Liver (tissue), 9 donors: Measurements from ENCODE around the gene CHN1. TPM values are rescaled to one million over a fixed set of nuclear protein-coding genes. Genes with fewer than 3 reads are reported as not detected.

Experiments used
- DNase-seq: peaks from one replicate; pipeline ENCODE4 v3.0.0-alpha.2; 2017; ENCODE audit warnings: low spot score
- H3K27ac ChIP-seq, 2 donors: one replicate each; pipeline ENCODE4 v1.7.0; 2013; ENCODE audit warnings: inconsistent platforms in 2 of 2, low read length in 2 of 2, control low read depth in 1 of 2, low read depth in 1 of 2, mild to moderate bottlenecking in 1 of 2
- H3K27me3 ChIP-seq, 4 donors: one replicate each; pipeline versions ENCODE4 v1.6.1 to v1.7.0; 2013; ENCODE audit warnings: low read length in 3 of 4, inconsistent platforms in 1 of 4, mild to moderate bottlenecking in 1 of 4, moderate library complexity in 1 of 4; ENCODE audit not compliant: control insufficient read depth in 4 of 4, insufficient read depth in 4 of 4
- H3K36me3 ChIP-seq, 4 donors: one replicate each; pipeline versions ENCODE4 v1.6.1 to v1.7.0; 2013; ENCODE audit warnings: low read length in 3 of 4, mild to moderate bottlenecking in 3 of 4, low read depth in 1 of 4, moderate library complexity in 1 of 4; ENCODE audit not compliant: control insufficient read depth in 4 of 4, insufficient read depth in 3 of 4
- H3K4me1 ChIP-seq, 4 donors: one replicate each; pipeline versions ENCODE4 v1.6.1 to v1.7.0; 2013; ENCODE audit warnings: low read length in 3 of 4, mild to moderate bottlenecking in 3 of 4, moderate library complexity in 1 of 4; ENCODE audit not compliant: control insufficient read depth in 4 of 4, insufficient read depth in 4 of 4
- H3K4me3 ChIP-seq, 3 donors: one replicate each; pipeline versions ENCODE4 v1.6.1 to v1.7.0; 2013; ENCODE audit warnings: low read length in 3 of 3, control low read depth in 1 of 3, low read depth in 1 of 3, mild to moderate bottlenecking in 1 of 3
- H3K9ac ChIP-seq, 2 donors: one replicate each; pipeline ENCODE4 v1.7.0; 2013; ENCODE audit warnings: low read length in 2 of 2, mild to moderate bottlenecking in 2 of 2, moderate library complexity in 2 of 2, control low read depth in 1 of 2, low read depth in 1 of 2
- H3K9me3 ChIP-seq, 4 donors: one replicate each; pipeline versions ENCODE4 v1.6.1 to v1.7.0; 2013; ENCODE audit warnings: low read length in 3 of 4; ENCODE audit not compliant: control insufficient read depth in 4 of 4
- CTCF ChIP-seq: fragments of 150-350 bp; IDR thresholded peaks from 2 replicates; pipeline ENCODE4 v1.5.1; 2017; ENCODE audit warnings: improper control_type of control experiment, low read depth, low read length; ENCODE audit not compliant: missing input control
- FOXA1 ChIP-seq: IDR thresholded peaks from 2 replicates; pipeline ENCODE4 v1.6.1; 2016; ENCODE audit warnings: antibody characterized with exemption
- FOXA2 ChIP-seq: IDR thresholded peaks from 2 replicates; pipeline ENCODE4 v1.6.1; 2016; ENCODE audit warnings: antibody characterized with exemption
- GABPA ChIP-seq, 2 donors: IDR thresholded peaks in 1 of 2; conservative IDR thresholded peaks in 1 of 2; 2 replicates each; pipeline ENCODE4 v1.6.1; 2016; ENCODE audit warnings: antibody characterized with exemption in 2 of 2, mild to moderate bottlenecking in 1 of 2, moderate library complexity in 1 of 2
- HNF4A ChIP-seq, 2 donors: conservative IDR thresholded peaks; 2 replicates each; pipeline ENCODE4 v1.6.1; 2016; ENCODE audit warnings: antibody characterized with exemption in 2 of 2, mild to moderate bottlenecking in 2 of 2
- HNF4G ChIP-seq: IDR thresholded peaks from 2 replicates; pipeline ENCODE4 v1.6.1; 2016; ENCODE audit warnings: antibody characterized with exemption
- JUND ChIP-seq, 2 donors: IDR thresholded peaks; 2 replicates each; pipeline ENCODE4 v1.6.1; 2016; ENCODE audit warnings: antibody characterized with exemption in 2 of 2
- MAX ChIP-seq: IDR thresholded peaks from 2 replicates; pipeline ENCODE4 v1.6.1; 2016; ENCODE audit warnings: antibody characterized with exemption
- NR2F2 ChIP-seq: IDR thresholded peaks from 2 replicates; pipeline ENCODE4 v1.6.1; 2016; ENCODE audit warnings: antibody characterized with exemption
- REST ChIP-seq: IDR thresholded peaks from 2 replicates; pipeline ENCODE4 v1.6.1; 2016; ENCODE audit warnings: antibody characterized with exemption, mild to moderate bottlenecking
- RXRA ChIP-seq, 2 donors: IDR thresholded peaks; 2 replicates each; pipeline ENCODE4 v1.6.1; 2017 to 2018; ENCODE audit warnings: antibody characterized with exemption in 2 of 2, mild to moderate bottlenecking in 1 of 2
- SP1 ChIP-seq: IDR thresholded peaks from 2 replicates; pipeline ENCODE4 v1.6.1; 2018; ENCODE audit warnings: antibody characterized with exemption, mild to moderate bottlenecking
- TAF1 ChIP-seq: conservative IDR thresholded peaks from 2 replicates; pipeline ENCODE4 v1.6.1; 2016; ENCODE audit warnings: antibody characterized with exemption, mild to moderate bottlenecking
- YY1 ChIP-seq: IDR thresholded peaks from 2 replicates; pipeline ENCODE4 v1.6.1; 2016; ENCODE audit warnings: antibody characterized with exemption, mild to moderate bottlenecking
- ZBTB33 ChIP-seq: IDR thresholded peaks from 2 replicates; pipeline ENCODE4 v1.6.1; 2016; ENCODE audit warnings: antibody characterized with exemption
- WGBS: extraction: QIAGEN DNeasy Blood & Tissue Kit; methylation state at CpG from one replicate; pipeline ENCODE4 v1.1.7; 2013; 5-methylcytosine and 5-hydroxymethylcytosine counted together
- polyA plus RNA-seq, 2 donors: library from polyadenylated mRNA; stranded (reverse) in 1 of 2; unstranded in 1 of 2; fragments of 200-250 nt in 1 of 2; fragments of >200 nt in 1 of 2; fragmentation: Nextera tagmentation in 1 of 2; extraction: Ambion mirVana in 1 of 2; gene quantifications; one replicate each; pipeline versions ENCODE4 v1.2.1 to v1.2.3, GENCODE V29; 2013 to 2015
- total RNA-seq, 2 donors: library from RNA; depleted of rRNA; stranded (reverse); fragments of >200 nt; gene quantifications; one replicate each; pipeline ENCODE4 v1.2.3, GENCODE V29; 2014
- donor health status: healthy.
- donor health status: healthy.
- donor health status: healthy.
- donor health status: healthy.
- donor health status: healthy.

CHN1 gene
- total and polyA plus RNA-seq, 4 donors: 0.66 to 1.6 (median 1.1) TPM

- H3K4me3 ChIP-seq: no peak overlapping the region
- no peak for TF ChIP-seq TAF1
- no peak for TF ChIP-seq FOXA2
- no peak for TF ChIP-seq REST
- TF ChIP-seq SP1: no peak
- no peak for TF ChIP-seq CTCF
- TF ChIP-seq HNF4G: no peak
- no peak for TF ChIP-seq HNF4A (conservative IDR thresholded peaks at IDR 0.05)
- TF ChIP-seq NR2F2: no peak
- no peak for TF ChIP-seq MAX
- no peak for TF ChIP-seq FOXA1
- TF ChIP-seq ZBTB33: no peak
- no peak for TF ChIP-seq RXRA (IDR thresholded peaks at IDR 0.05)
- TF ChIP-seq GABPA (IDR thresholded peaks at IDR 0.05 in 1 of 2, conservative IDR thresholded peaks at IDR 0.05 in 1 of 2): no peak
- H3K27ac ChIP-seq: no peak overlapping the region
- H3K9me3 ChIP-seq: no peaks in the 10 kb centered on the region
- WGBS: 59% methylated on average over 7 of the region's 7 CpGs
- no peaks in the 10 kb centered on the region for H3K4me1 ChIP-seq
- H3K27me3 ChIP-seq: peaks cover 0 to 2% (median 0%) of the 10 kb centered on the region in 4 donors
- no peaks in the 10 kb centered on the region for H3K36me3 ChIP-seq
- no peak for DNase-seq
- H3K9ac ChIP-seq: no peak overlapping the region
Measured at GRCh38 chr2:174792309-174793025, 212.7 kb downstream of the CHN1 start.

- Histone ChIP-seq H3K9ac (no peak overlapping the region), H3K9me3 (no peaks in the 10 kb centered on the region), H3K36me3 (no peaks in the 10 kb centered on the region), H3K27ac (no peak overlapping the region), H3K4me3 (no peak overlapping the region), H3K27me3 (peaks cover 0 to 2% (median 0%) of the 10 kb centered on the region in 4 donors), H3K4me1 (no peaks in the 10 kb centered on the region)
- TF ChIP-seq YY1 (no peak), JUND (IDR thresholded peaks at IDR 0.05) (no peak)
- WGBS: 74% methylated on average over 7 of the region's 7 CpGs
- no peak for DNase-seq
Measured at GRCh38 chr2:174791746-174792280, 213.4 kb downstream of the CHN1 start.
